Stimulated activated CD4-positive, alpha-beta T cell treated with anti-CD3 and anti-CD28 coated beads, Interleukin-15, amount 100 ng/mL, for 48 hours (primary cell): ENCODE results near the gene RTL1.

ENCODE experiments used
- DNase-seq, 2 donors: peaks; one replicate each; pipeline ENCODE4 v3.0.0-alpha.2; 2020; ENCODE audit warnings: low read depth in 2 of 2

The RTL1 gene

GRCh38 chr14:100866666-100867630 lies 36.6 kb downstream of the RTL1 start:
- no peak for DNase-seq

GRCh38 chr14:100865682-100866591 lies 37.6 kb downstream of the RTL1 start:
- no peak for DNase-seq

GRCh38 chr14:100864960-100865681 lies 38.4 kb downstream of the RTL1 start:
- no peak for DNase-seq

- no peak for DNase-seq
These were observed 39.3 kb downstream of the RTL1 start for GRCh38 chr14:100864206-100864605.

DNA sequence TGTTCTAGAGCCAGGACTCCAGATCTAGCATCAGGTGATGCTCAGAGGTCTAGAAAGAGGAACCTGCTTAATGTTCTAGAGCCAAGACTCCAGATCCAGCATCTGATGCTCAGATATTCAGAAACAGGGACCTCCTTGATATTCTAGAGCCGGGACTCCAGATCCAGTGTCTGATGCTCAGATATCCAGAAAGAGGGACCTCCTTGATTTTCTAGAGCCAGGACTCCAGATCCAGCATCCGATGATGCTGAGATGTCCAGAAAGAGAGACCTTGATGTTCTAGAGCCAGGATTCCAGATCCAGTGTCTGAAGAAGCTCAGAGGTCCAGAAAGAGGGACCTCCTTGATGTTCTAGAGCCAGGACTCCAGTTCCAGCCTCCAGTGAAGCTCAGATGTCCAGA lies 40.7 kb downstream of the RTL1 start:
- no peak for DNase-seq

DNA sequence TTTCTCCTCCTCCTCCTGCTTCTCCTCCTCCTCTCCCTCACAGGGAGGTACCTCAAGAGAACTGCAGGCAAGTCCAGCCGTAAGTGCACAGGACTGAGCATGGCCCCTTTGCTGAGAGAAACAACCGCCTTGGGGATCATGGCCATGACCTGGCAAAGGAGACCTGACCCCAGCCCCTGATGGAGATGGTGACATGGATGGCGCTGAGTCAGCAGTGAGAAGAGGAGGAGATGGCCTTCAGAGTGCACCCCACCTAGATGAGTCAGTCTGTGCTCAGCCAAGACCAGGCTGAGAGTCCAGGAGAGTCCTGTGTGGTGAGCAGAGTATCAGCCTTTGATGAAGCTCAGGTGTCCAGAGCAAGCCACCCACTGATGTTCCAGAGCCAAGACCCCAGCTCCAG lies 41.2 kb downstream of the RTL1 start:
- no peak for DNase-seq

- DNase-seq, result no peak
These were observed 41.6 kb downstream of the RTL1 start for GRCh38 chr14:100861937-100862247.

GRCh38 chr14:100861188-100861936 lies 42.2 kb downstream of the RTL1 start:
- DNase-seq, result no peak

DNA sequence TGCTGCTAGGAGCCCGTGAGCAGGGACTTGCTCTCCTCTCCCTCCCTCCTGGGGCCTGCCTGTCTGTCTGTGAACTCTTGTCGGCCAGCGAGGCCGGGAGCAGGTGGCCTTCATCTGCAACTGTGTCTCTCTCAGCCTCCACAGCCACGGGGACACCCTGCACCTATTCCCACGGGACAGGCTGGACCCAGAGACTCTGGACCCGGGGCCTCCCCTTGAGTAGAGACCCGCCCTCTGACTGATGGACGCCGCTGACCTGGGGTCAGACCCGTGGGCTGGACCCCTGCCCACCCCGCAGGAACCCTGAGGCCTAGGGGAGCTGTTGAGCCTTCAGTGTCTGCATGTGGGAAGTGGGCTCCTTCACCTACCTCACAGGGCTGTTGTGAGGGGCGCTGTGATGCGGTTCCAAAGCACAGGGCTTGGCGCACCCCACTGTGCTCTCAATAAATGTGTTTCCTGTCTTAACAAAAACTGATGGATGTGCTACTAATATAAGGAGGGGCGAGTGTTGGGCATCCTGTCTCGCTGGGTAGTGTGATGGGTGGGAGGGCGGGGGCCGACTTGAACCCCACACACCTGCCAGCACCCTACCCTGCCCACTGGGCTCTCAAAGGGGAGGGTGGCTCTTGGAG lies 42.9 kb downstream of the RTL1 start:
- no peak for DNase-seq

DNA sequence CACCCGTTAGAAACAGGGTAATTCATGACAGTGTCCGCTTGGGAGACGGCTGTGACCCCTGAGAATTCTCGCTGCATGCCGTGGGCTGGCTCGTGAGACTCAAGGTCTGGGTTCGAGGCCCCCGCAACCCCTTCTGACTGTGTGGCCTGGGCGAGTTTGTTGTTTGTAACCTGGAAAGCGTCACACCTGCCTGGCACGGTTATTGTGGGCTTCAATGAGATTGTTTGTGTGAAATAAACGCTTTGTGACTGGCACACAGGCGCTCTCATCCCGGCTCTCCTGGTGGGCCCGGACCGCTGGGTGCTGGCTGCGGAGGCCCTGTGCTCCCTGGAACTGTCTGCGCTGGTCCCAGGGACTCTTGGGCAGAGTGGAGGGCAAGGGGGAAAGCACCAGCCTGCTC lies 43.7 kb downstream of the RTL1 start:
- DNase-seq, result no peak

DNA sequence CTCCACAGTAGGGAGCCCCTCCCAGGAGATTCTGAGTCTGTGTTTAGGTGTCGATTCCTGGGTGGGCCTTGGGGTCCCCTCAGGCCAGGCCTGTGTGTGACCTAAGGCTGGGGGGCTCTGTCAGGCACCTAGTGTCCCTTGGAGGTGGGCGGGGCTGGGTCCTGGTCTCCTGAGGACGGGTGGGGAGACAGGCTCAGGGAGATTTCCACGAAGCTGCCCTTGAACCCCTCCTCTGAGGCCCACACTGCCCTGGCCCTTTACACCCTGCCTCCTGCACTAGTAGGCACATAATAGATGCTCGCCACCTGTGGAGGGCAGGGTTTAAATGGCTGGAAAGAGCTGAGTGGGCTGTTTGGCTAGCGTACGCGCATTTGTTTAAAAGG lies 44.7 kb downstream of the RTL1 start:
- DNase-seq, result no peak

- DNase-seq, result no peak
These were observed 45.3 kb downstream of the RTL1 start for GRCh38 chr14:100857923-100858837.

DNA sequence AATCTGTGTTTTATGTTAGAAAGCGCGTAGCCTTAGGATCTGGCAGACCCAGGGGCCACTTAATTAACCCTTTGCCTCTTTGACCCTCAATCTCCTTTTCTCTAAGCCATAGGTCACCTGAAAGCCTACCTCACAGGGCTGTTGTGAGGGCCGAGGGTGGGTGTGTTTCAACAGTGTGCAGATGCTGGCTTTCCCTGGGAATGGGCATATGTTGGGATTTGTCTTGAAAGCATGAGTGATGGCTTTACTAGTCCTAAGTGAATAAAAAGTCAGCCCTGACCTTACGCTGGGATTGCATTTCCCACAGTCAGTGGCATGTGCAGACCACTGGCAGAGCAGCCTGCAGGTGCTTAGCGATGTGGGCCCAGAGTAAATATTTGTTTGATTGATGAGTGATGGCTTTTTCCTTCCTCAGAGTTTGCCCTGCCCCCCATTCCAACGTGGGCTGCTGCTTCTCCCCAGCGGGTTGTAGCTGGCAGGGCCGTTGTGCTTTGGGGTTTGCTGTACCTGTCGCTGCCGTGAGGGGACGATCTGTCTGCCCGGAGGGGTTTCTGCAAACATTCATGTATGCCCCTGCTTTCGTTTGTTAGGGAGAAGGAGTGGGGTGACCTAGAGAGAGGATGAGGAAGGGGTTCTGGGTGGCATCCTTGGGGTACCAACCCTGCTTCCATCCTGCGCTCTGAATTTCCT lies 46.1 kb downstream of the RTL1 start:
- DNase-seq, result no peak

GRCh38 chr14:100856056-100856950 lies 47.2 kb downstream of the RTL1 start:
- DNase-seq, result no peak

DNA sequence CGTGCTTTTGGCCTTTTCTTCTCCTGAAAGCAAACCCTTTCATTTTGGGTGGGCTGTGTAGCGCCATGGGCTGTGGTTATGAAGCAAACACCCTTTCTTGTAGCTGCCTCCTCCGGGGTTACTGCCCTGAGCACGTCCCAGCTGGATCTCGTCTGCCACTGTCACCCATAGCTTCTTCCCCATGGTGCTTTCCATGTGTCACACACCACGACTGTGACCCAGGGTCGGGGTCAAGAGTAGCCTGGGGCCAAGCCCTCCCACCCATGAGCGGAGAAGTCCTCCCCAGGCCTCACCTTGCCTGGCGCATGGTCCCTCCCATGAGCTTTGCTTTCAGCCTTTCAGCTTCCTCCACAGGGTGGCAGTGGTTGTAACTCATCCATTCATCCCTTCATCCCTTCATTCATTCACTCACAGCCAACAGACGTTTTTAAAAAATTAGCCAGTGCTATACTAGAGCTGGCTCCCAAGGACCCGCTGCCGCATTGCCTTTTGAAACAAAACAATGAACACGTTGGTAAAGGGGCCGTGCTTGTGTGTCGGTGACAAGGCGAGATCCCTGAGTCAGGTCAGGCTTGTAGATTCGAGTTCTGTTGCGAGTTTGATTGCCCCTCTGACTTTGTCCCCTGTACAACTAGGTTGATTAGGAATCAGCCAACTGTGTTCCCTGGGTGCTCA lies 48.1 kb downstream of the RTL1 start:
- no peak for DNase-seq

GRCh38 chr14:100854435-100854834 lies 49.1 kb downstream of the RTL1 start:
- DNase-seq, result no peak

- no peak for DNase-seq
These were observed 51.4 kb downstream of the RTL1 start for GRCh38 chr14:100851946-100852620.
